COLO668 (cell line): ENCODE results near the gene FAM167B.

Source experiments
- DNase-seq: peaks from one replicate; lab custom pipeline; 2025; ENCODE audit not compliant: unreplicated experiment; lab: John Stamatoyannopoulos, UW

The FAM167B gene

GRCh38 chr1:32223683-32224082 lies 23.3 kb upstream of the FAM167B start:
- no peak for DNase-seq

GRCh38 chr1:32224285-32224684 lies 22.7 kb upstream of the FAM167B start:
- DNase-seq = no peak

- DNase-seq = no peak
Measured at GRCh38 chr1:32228771-32229170, 18.3 kb upstream of the FAM167B start.

GRCh38 chr1:32231843-32232432 lies 15.1 kb upstream of the FAM167B start:
- no peak for DNase-seq

GRCh38 chr1:32232558-32233304 lies 14.3 kb upstream of the FAM167B start:
- peak; percentile 41 for DNase-seq

- DNase-seq = no peak
Measured at GRCh38 chr1:32234792-32235191, 12.2 kb upstream of the FAM167B start.

- DNase-seq = peak; percentile 78
Measured at GRCh38 chr1:32239337-32239736, 7.7 kb upstream of the FAM167B start.

- peak; percentile 80 for DNase-seq
Measured at GRCh38 chr1:32239790-32240139, 7.3 kb upstream of the FAM167B start.

GRCh38 chr1:32240140-32240951 lies 6.7 kb upstream of the FAM167B start:
- peak; percentile 99 for DNase-seq

GRCh38 chr1:32241001-32241763 lies 5.8 kb upstream of the FAM167B start:
- DNase-seq = peak; percentile 97

- DNase-seq = peak; percentile 58
Measured at GRCh38 chr1:32242341-32242851, 4.6 kb upstream of the FAM167B start.

- no peak for DNase-seq
Measured at GRCh38 chr1:32247452-32247851, 430 bp downstream of the FAM167B start.

- peak; percentile 99 for DNase-seq
Measured at GRCh38 chr1:32247983-32248889, 1.2 kb downstream of the FAM167B start.

- no peak for DNase-seq
Measured at GRCh38 chr1:32249831-32250525, 3.0 kb downstream of the FAM167B start.

GRCh38 chr1:32250893-32251716 lies 4.1 kb downstream of the FAM167B start, which contains the start of gene LCK:
LCK (plus strand) TSS chr1:32251265; CDS start chr1:32274330, 23,065 bp downstream.
- no peak for DNase-seq

GRCh38 chr1:32255072-32256071 lies 8.3 kb downstream of the FAM167B start:
- no peak for DNase-seq
